ENCODE measurements around the gene C4BPA.

DNA sequence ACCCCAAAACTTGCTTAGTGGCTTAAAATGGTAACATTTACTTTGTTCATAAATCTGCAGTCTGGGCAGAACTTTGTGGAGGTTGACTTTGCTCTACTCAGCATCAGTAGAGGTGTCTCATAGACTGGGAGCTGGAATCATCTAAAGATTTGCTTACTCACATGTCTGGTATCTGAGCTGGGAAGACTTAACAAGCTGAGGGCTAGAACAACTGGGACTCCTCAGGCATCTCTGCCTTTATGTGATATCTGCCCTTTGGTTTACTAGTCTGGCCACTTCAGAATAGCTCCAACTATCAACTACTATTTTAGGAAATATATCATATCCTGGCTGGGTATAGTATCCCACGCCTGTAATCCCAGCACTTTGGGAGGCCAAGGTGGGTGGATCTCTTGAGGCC, 82.5 kb downstream of the C4BPA start:
- TF ChIP-seq CREB1 (IDR thresholded peaks at IDR 0.05; ENCODE audit: low read depth) (no peak), BCL11A (IDR thresholded peaks at IDR 0.05; ENCODE audit: low read depth, low read length) (no peak), KDM1A (IDR thresholded peaks at IDR 0.05; ENCODE audit: borderline replicate concordance) (no peak), MYC (IDR thresholded peaks at IDR 0.05; ENCODE audit: insufficient read depth, insufficient read length, insufficient replicate concordance, low read length, severe bottlenecking) (no peak), ZNF274 (IDR thresholded peaks at IDR 0.05; ENCODE audit: insufficient read depth, insufficient read length) (no peak), CTCF (IDR thresholded peaks at IDR 0.05 in 2 of 3, conservative IDR thresholded peaks at IDR 0.05 in 1 of 3; ENCODE audit: control insufficient read depth in 2 of 3, extremely low read depth in 1 of 3, insufficient read depth in 1 of 3, low read depth in 3 of 3, low read length in 3 of 3) (no peak), FOXM1 (IDR thresholded peaks at IDR 0.05; ENCODE audit: low read depth, low read length) (no peak), ZSCAN29 (IDR thresholded peaks at IDR 0.05) (no peak), USF2 (IDR thresholded peaks at IDR 0.05; ENCODE audit: borderline replicate concordance, low read depth, low read length) (no peak)
- TF ChIP-seq, protein P1, sequence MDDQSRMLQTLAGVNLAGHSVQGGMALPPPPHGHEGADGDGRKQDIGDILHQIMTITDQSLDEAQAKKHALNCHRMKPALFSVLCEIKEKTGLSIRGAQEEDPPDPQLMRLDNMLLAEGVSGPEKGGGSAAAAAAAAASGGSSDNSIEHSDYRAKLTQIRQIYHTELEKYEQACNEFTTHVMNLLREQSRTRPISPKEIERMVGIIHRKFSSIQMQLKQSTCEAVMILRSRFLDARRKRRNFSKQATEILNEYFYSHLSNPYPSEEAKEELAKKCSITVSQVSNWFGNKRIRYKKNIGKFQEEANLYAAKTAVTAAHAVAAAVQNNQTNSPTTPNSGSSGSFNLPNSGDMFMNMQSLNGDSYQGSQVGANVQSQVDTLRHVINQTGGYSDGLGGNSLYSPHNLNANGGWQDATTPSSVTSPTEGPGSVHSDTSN (IDR thresholded peaks at IDR 0.05; ENCODE audit: insufficient replicate concordance, low read depth, low read length): no peak
